A172 (cell line): ENCODE measurements around the gene TGFBR1. TPM values are rescaled to one million over a fixed set of nuclear protein-coding genes. Genes with fewer than 3 reads are reported as not detected.

Experiments used
- DNase-seq: peaks from one replicate; pipeline ENCODE4 v3.0.0-alpha.2; 2015; ENCODE audit warnings: low spot score
- total RNA-seq: library from RNA; depleted of rRNA; stranded (reverse); fragments of >200 nt; shearing (Covaris generic); gene quantifications from 2 replicates; pipeline ENCODE4 v1.2.3, GENCODE V29; 2014

The TGFBR1 gene
- total RNA-seq, 1 experiment from 2014 or later = 31.1 TPM

DNA sequence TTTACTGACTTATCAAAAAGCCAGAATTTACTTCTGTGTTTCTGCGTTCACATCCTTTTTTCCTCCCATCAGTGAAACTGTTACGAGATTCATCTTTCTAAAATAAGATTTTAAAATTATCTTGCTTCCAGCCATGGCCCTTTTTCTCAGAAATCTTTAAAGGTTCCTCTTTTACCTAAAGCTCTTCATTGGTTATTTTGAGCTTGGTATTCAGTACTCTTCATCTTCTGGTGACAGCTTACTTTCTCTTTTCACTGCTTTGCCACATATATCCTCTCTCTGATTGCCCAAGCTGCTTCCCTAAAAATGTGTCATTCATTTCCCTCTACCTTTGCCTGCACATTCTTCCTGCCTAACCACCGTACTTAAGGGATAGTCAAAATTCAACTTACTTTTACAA lies 32.3 kb downstream of the TGFBR1 start:
- no peak for DNase-seq

DNA sequence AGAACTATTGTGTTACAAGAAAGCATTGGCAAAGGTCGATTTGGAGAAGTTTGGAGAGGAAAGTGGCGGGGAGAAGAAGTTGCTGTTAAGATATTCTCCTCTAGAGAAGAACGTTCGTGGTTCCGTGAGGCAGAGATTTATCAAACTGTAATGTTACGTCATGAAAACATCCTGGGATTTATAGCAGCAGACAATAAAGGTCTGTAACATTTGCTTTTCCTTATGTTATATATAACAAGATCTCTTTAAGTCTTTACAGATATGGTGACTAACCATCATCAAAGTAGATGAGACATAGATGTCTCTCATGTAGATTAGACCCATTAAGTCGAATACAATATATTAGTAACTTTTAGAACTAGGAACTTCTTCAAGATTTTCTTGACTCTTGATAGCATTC lies 33.0 kb downstream of the TGFBR1 start:
- no peak for DNase-seq

DNA sequence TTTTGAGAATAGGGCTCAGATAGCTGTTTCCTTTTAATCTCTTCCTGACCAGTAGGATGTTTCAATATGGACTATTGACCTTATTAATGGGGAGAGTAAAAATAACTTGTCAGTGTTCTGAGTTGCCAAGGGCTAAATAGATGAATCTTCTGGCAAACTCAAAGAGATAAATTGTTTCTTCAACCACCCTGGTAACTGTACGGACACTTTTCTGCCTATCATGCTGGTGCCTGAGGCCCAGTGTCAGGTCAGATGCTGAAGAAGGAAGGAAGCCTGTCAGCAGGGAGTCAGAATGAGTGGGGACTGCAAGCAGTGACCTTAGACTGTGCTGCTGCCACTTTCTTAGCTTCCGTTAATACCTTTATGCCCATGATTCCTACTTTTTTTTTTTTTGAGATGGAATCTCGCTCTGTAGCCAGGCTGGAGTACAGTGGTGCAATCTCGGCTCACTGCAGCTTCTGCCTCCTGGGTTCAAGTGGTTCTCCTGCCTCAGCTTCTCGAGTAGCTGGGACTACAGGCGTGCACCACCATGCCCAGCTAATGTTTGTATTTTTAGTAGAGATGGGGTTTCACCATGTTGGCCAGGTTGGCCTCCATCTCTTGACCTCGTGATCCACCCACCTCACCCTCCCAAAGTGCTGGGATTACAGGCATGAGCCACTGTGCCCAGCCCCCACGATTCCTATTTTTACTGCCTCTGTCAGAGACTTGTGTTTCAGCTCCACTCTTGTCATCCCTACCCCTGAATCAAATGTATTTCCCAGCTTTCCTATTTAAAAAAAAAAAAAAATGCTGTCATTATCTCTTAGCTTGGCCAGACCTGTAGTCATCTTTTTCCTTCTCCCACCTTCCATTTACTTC lies 33.7 kb downstream of the TGFBR1 start:
- DNase-seq = no peak

DNA sequence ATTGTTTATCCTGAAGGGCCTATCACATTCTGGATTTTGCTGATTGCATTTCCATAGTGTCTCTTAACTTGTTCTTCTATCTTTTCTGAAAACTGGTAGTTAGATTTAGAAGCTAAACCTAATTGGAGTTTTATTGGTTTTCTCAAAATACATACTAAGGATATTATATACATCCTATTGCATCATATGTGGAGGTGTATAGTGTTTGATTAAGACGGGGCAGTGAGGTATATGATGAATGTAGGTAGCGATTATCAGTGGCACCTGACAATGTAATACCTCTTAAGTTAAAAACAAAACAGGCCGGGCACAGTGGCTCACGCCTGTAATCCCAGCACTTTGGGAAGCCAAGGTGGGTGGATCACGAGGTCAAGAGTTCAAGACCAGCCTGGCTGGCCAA lies 35.0 kb downstream of the TGFBR1 start:
- DNase-seq = no peak

DNA sequence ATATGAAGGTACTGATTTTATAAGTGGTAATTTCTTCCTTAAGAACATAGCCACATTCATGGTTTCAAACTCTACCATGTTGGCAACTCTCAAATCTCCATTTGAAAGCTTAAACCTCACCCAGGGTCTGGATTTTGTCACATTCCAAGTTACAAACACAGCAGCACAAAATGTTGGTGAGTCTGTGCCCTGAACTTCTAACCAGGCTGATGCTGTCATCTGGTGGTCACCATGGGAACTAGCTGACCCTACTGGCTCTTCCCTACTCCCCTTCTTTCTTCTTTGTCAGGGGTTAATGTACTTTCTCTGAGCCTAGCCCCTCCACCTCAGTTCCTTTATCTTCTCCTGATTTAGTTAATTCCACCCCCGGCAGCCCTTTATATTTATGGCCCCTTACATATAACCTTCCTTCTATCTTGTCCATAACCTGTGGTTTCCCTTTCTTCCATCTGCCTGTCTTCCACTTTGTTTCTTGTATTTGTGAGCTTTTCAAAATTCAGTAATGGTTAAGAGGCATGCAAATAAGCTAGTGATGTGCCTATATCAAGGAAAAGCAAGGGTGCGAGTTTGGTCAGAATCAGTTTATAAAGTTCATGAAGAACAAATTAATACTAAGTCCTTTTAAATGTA lies 35.9 kb downstream of the TGFBR1 start:
- DNase-seq = peak; percentile 70

DNA sequence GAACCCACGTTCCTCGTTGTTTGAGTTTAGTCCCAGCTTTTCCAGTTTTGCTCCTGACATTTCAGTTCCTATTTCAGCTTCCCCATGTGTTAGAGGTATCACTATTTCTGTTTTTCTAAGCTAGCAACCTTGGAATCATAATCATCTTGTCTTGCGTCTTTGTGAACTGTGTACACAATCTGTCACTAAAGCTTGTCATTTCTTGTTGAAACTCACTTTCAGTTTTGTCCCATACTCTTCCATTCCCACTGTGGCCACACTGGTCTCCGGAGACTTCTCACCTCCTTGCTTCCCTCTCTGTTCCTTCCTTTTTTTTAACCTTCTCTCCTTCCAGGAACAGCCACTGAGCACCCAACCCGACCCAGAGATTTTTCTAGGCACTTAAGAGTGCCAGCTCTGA lies 36.9 kb downstream of the TGFBR1 start:
- DNase-seq = no peak

DNA sequence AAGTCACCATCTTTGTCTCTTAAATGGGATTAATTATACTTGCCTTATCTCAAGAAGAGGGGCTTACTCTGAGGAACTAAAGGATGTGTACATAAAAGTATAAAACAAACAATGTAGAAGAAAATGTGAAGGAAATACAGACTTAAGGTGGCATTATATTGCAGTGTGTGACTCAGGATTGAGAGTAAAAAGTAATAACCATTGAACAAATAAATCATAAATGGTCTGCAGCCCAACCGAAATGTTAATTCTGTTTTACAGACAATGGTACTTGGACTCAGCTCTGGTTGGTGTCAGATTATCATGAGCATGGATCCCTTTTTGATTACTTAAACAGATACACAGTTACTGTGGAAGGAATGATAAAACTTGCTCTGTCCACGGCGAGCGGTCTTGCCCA lies 37.4 kb downstream of the TGFBR1 start:
- DNase-seq = no peak

DNA sequence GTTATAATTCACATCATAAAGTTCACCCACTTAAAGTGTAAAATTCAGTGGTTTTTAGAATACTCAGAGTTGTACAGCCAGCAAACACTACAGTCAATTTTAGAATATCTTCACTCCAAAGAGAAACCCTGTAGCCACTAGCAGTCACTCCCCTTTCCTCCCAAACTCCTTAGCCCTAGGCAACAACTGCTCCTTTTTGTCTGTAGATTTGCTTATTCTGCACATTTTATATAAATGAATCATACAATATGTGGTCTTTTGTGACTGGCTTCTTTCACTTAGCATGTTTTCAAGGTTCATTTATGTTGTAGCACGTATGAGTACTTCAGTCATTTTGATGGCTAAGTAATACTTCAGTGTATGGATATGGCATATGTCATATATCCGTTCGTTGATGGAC lies 38.7 kb downstream of the TGFBR1 start:
- DNase-seq = no peak

DNA sequence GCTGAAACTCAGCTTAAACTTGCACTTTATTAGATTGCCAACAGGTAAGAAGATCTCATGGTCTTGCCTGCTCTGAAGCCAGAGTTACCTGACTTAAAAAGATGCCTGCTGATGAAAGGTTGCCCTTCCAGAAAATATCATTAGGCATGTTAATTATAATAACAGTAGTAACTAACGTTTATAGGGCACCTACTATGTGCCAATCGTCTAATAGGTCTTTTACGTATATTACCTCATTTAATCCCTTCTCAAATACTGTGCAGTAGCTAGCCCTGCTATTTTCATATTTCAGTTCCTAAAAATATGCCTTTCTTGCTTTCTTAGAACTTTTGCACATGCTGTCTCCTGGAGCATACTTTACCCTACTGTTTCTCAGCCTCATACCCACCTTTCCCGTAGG lies 40.1 kb downstream of the TGFBR1 start:
- DNase-seq = no peak

DNA sequence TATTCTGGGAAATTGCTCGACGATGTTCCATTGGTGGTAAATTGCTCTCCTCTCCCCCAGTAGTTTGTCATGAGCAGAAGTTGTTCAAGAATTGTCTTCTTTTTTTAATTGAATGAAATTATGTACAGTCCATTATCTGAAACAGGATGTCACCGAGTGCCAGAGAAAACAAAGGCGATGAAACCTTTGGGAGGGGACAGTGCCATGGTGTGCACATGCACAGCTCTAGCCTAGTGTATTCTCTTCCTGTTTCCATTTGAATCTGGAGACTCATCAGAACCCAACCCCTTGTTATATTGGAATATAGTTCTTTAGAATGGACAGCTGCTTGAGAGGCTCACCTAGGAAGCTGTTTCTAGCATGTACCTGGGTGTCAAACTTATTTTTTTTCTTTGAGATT lies 41.7 kb downstream of the TGFBR1 start:
- DNase-seq = no peak

DNA sequence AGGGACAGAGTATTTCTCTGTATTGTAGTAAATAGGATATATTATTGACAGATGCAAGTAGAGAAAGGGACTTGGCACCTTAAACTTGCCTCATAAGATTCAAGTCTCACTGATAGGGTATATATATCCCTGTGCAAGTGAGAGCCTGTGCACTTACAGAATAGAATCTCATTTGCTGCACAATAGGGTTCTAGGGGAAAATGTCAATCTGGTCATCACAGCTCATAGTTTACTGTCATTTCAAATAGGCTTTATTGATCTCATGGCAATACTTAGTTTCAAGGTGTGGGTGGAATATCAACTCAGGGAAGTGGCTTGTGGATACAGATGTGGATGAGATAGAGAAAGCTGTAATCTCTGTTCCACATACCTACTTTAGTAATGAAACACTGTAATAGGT lies 42.3 kb downstream of the TGFBR1 start:
- DNase-seq = no peak

DNA sequence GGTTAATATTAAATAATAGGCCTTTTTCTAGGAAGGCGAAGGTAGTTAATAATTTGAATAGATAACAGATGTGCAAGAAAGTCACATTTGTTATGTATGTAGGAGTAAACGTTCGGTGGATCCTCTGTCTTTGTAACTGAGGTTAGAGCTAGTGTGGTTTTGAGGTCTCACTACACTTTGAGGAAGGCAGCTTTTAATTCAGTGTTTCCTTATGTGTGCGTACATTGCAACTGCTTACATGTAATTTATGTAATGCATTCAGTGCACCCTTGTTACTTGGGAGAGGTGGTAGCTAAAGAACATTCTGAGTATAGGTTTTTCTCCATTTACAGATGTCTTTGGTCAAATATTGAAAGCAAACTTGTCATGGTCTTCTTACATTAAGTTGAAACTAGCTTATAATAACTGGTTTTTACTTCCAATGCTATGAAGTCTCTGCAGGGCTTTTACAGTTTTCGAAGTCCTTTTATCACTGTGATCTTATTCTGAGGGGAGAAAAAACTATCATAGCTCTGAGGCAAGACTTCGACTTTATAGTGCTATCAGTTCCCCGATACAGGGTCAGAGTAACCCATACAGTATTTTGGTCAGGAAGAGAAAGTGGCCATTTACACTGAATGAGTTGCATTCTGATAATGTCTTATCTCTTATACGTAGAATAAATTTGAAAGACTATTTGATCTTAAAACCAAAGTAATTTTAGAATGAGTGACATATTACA lies 45.7 kb downstream of the TGFBR1 start:
- DNase-seq = no peak

DNA sequence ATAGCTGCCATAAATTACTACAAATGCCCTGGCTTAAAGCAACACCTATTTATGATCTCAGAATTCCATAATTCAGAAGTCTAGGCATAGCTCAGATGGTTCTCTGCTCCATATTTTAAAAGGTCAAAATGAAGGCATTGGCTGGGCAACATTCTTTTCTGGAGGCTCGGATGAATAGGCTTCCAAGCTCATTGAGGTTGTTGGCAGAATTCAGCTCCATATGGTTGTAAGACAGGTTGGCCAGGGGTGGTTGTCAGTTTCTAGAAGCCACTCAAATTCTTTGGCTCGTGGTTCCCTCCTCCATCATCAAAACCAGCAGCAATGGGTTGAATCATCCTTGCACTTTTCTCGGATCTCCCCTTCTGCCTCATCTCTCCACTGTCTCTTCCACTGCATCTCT lies 49.4 kb downstream of the TGFBR1 start:
- DNase-seq = no peak

DNA sequence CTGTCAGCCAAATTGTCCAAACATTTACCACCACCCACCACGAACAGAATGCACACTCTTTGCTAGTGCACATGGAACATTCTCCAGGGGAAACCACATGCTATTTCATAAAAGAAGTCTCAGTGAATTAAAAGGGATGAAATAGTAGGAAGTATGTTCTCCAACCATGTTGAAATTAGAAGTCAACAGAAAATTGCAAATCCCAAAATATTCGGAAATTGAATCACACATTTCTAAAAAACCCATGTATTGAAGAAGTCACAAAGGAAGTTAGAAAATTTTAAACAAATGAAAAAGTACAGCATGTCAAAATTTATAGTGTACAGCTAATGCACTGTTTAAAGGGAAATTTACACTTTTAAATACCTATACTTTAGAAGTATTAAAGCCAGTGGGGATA lies 50.8 kb downstream of the TGFBR1 start:
- no peak for DNase-seq

DNA sequence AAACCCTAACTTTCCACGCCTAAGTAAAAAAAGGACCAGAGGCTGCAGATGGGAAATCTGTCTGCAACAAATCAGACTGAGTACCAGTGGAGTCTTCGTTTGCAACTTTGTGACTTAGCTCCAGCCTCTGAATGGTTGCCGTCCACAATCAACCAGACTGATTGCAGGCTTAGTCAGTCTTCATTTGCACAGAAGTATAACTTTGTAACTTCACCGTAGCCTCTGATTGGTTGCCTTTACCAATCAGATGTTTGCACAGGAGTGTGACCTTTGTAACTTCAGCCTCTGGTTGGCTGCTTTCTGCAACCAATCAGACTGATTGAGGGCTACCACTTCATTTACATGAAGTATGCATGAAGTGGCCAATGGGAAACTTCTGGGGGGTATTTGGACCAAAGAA lies 53.7 kb downstream of the TGFBR1 start:
- DNase-seq = peak; percentile 67

DNA sequence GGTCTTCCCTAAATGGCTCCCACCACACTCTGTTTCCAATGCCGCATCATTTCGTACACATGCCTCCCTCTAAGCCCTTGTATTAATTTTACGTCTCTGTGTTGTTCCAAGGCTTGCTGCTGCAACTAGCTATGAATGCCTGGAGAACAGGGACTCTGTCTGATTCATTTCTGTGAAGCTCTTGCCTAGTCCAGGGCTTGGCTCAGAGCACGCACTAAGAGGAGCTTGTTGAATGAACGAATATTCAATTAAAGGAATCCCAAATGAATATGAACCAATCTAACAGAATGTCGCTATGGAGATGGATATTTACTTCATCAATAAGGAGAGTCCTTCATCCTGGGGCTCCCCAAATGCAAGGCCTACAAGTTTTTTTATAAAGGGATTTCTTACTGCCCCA lies 55.3 kb downstream of the TGFBR1 start:
- DNase-seq = no peak

DNA sequence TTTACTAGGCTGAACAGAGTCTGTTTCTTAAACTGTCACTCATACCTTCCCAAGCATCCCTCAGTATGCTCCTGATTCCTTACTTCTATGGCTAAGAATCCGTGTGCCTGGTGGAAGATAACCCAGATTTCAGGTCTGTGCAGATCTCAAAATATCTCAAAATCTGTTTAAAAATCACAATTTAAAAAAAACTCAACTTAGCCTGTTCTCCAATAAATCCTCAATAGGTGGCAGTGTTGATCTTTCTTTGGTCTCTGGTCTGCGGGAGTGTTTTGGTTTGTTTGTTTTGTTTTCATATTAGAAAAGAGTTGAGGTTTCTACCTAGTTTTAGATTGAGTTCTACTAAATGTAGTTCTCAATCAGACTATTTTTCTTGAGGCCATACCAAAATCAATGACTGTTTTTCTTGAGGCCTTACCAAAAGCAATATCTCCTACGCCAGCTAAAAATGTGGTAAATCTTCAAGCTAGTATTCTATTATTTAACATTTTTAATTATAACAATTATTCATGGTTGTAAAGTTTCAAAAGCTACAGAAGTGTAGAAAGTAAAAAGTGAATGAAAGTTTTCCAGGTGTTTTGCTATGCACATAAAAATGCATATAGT lies 57.9 kb downstream of the TGFBR1 start:
- DNase-seq = peak; percentile 46

DNA sequence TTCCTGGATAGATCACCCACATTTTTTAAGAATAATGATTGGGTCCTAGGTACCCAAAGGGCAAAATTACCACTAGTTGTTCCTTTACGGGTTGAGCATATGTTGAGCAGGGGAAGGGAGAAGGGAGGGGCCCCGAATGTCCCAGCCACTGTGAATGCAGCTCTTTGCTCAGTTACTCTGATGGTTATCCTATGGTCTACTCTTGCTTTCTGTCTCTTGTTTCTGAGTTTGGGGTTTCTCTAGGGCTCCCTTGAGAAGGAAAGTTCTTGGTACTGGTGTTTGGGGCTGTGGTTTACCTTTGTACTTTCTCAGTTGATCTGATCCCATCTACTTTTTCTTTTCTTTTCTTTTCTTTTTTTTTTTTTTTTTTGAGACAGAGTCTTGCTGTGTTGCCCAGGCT lies 61.2 kb downstream of the TGFBR1 start:
- DNase-seq = no peak

DNA sequence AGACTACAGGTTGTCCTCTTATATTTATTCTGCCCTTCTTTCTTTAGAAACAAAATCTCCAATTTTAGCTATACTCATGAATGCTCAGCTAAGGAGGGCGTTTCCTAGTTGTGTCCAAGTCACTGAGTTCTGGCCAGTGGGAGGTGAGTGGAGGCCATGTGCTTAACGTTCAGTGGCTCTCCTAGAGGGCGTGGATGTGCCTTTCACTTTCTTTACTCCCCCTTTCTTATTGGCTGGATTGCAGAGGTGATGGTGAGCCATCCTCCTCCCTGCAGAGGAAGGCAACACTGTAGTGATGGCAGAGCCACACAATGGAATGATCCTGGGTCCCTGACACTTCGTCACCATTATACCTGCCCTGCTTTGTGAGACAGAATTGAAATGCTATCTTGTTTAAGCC lies 62.2 kb downstream of the TGFBR1 start:
- no peak for DNase-seq

DNA sequence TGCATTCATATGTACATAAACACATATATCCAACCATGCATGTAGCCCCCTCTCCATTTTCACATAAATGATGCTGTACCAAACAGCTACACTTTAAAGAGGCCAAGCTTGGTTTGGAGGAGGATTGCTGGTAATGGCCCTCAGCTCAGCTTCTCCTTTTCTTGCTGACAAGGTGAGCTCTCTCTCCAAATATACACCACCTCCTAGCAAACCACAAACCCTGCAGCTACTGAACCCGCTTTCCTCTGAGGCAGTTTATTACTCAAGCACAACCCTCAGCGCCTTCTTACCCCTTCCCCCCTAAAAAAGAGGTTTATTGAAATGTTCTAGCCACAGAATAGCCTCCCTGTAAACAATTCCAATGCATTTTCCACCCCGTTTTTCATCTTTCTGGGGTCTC lies 62.8 kb downstream of the TGFBR1 start:
- no peak for DNase-seq

DNA sequence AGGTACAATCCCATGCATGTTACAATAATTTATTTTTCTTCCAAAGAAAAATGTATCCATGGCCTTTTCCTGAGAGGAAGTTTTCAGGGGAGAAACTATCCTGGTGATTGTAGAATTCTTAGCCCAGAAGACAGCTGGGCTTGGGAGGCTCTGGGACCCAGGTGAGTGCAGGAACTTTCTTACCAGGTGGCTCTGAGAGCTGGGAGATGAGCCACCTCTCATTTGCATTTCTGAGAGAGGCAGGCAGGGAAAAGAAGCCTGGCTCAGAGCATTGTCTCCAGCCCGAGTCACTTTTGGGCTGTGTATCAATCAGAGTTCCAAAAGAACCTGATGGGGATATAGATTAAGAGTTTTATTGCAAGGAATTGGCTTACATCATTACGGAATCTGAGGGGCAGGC lies 64.2 kb downstream of the TGFBR1 start:
- DNase-seq = no peak

DNA sequence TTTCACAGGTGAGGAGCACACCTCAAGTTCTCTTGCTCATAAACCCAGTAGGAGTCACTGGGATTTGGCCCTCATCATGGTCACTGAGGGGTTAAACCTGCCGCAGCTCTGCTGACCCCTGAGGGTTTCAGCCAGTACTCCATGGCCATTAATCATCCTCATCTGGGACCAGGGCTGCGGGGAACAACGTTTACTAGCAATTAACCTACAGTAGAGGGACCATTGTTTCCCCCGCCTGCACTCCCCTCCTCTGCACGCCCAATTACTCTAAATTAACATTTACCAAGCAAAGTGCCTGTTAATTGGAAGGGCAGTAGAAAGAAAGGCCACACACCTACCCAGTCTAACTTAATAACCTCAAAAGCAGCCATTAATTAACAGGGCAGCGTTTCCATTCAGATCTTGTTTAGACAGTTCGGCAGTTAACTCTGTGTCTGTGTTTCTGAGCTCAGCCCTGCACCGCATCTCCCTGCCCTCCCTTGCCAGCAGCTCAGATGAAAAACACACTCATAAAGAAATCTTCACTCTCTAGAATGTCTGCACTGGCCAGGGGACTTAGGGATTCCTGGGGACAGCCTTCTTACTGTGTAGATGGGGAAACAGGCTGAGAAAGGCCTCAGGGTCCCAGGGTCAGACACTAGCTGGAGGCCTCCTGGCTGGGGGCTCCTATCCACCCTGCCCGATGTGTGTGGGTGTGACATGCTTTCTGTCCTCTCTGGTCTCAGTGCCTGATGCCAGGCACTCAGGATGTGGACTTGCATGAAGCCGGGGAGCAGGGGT lies 65.3 kb downstream of the TGFBR1 start:
- no peak for DNase-seq
